ENCODE results near the gene MUSK. TPM values are rescaled to one million over a fixed set of nuclear protein-coding genes. Genes with fewer than 3 reads are reported as not detected.
A peak's percentile ranks its signal among the peaks of the same experiment; 100 is the strongest.

Gene MUSK
- total RNA-seq, 3 donors from 2014 or later: 0.32 TPM; not detected in 2

GRCh38 chr9:110626101-110626829, 42.3 kb upstream of the MUSK start:
- Histone ChIP-seq H3K27ac (no peak overlapping the region), H3K4me3 (no peak overlapping the region), H3K27me3 (no peaks in the 10 kb centered on the region), H3K36me3 (no peaks in the 10 kb centered on the region), H3K9me3 (peaks cover 0 to 6% of the 10 kb centered on the region in 2 donors), H3K4me1 (no peaks in the 10 kb centered on the region)
- intact Hi-C loops (cut with DNase I; ENCODE audit: low total_unique reads): no loop called here
- DNase-seq (ENCODE audit: low spot score in 2 of 2): no peak
- TF ChIP-seq POLR2AphosphoS5 (IDR thresholded peaks at IDR 0.05): no peak
- no peak for TF ChIP-seq CTCF (IDR thresholded peaks at IDR 0.05)
- TF ChIP-seq POLR2A (IDR thresholded peaks at IDR 0.05): no peak

GRCh38 chr9:110635589-110635988, 33.0 kb upstream of the MUSK start:
- no peak for TF ChIP-seq CTCF (IDR thresholded peaks at IDR 0.05)
- no peak for TF ChIP-seq POLR2A (IDR thresholded peaks at IDR 0.05)
- no peak for TF ChIP-seq POLR2AphosphoS5 (IDR thresholded peaks at IDR 0.05)
- Histone ChIP-seq H3K4me3 (no peak overlapping the region), H3K4me1 (no peaks in the 10 kb centered on the region), H3K36me3 (no peaks in the 10 kb centered on the region), H3K27ac (no peak overlapping the region), H3K9me3 (peaks cover 0 to 12% of the 10 kb centered on the region in 2 donors), H3K27me3 (no peaks in the 10 kb centered on the region)
- DNase-seq (ENCODE audit: low spot score in 2 of 2): no peak
- intact Hi-C loops (cut with DNase I; ENCODE audit: low total_unique reads): no loop called here

- intact Hi-C loops (cut with DNase I; ENCODE audit: low total_unique reads): no loop called here
- Histone ChIP-seq H3K27ac (no peak overlapping the region), H3K4me3 (no peak overlapping the region), H3K4me1 (no peaks in the 10 kb centered on the region), H3K36me3 (no peaks in the 10 kb centered on the region), H3K27me3 (no peaks in the 10 kb centered on the region), H3K9me3 (peaks cover 0 to 12% of the 10 kb centered on the region in 2 donors)
- DNase-seq (ENCODE audit: low spot score in 2 of 2): no peak
- no peak for TF ChIP-seq POLR2A (IDR thresholded peaks at IDR 0.05)
- peak in 2 of 3 donors; percentile 27 to 29 for TF ChIP-seq CTCF (IDR thresholded peaks at IDR 0.05)
- TF ChIP-seq POLR2AphosphoS5 (IDR thresholded peaks at IDR 0.05): no peak
Measured at GRCh38 chr9:110638381-110638954, 30.1 kb upstream of the MUSK start.

- Histone ChIP-seq H3K36me3 (no peaks in the 10 kb centered on the region), H3K4me1 (no peaks in the 10 kb centered on the region), H3K27ac (no peak overlapping the region), H3K4me3 (no peak overlapping the region), H3K27me3 (no peaks in the 10 kb centered on the region), H3K9me3 (no peaks in the 10 kb centered on the region)
- DNase-seq (ENCODE audit: low spot score in 2 of 2): no peak
- TF ChIP-seq POLR2A (IDR thresholded peaks at IDR 0.05) (no peak), CTCF (IDR thresholded peaks at IDR 0.05) (no peak), POLR2AphosphoS5 (IDR thresholded peaks at IDR 0.05) (no peak)
- intact Hi-C loops (cut with DNase I; ENCODE audit: low total_unique reads): no loop called here
Measured at GRCh38 chr9:110640736-110641135, 27.9 kb upstream of the MUSK start.

- no peaks in the 10 kb centered on the region for H3K9me3 ChIP-seq
- H3K4me1 ChIP-seq: no peaks in the 10 kb centered on the region
- H3K27ac ChIP-seq: no peak overlapping the region
- no peak overlapping the region for H3K4me3 ChIP-seq
- H3K27me3 ChIP-seq: no peaks in the 10 kb centered on the region
- TF ChIP-seq CTCF (IDR thresholded peaks at IDR 0.05) (no peak), POLR2A (IDR thresholded peaks at IDR 0.05) (no peak), POLR2AphosphoS5 (IDR thresholded peaks at IDR 0.05) (no peak)
- intact Hi-C loops (cut with DNase I; ENCODE audit: low total_unique reads): no loop called here
- H3K36me3 ChIP-seq: no peaks in the 10 kb centered on the region
- DNase-seq (ENCODE audit: low spot score in 2 of 2): no peak
Measured at GRCh38 chr9:110641293-110641692, 27.3 kb upstream of the MUSK start.
